GM19035 (cell line): ENCODE data around the gene RFX4.
"Not testable (repeated sequence)": the region's sequence is repeated elsewhere in the genome, so short reads cannot be mapped to it uniquely, and the experiment has no call there.

Experiments
- ATAC-seq: cut with Tn5 transposase; IDR thresholded peaks from one replicate; pipeline ENCODE4 v1.9.1; 2021; ENCODE audit not compliant: unreplicated experiment

The RFX4 gene

GRCh38 chr12:106685381-106685780 lies 102.6 kb downstream of the RFX4 start:
- no peak for ATAC-seq

- no peak for ATAC-seq
These were observed 104.9 kb downstream of the RFX4 start for GRCh38 chr12:106687672-106688071.

GRCh38 chr12:106690569-106691305 lies 107.9 kb downstream of the RFX4 start:
- no peak for ATAC-seq

GRCh38 chr12:106692033-106692432 lies 109.2 kb downstream of the RFX4 start:
- not testable (repeated sequence) for ATAC-seq

- ATAC-seq, result no peak
These were observed 110.4 kb downstream of the RFX4 start for GRCh38 chr12:106692896-106693820.

GRCh38 chr12:106696071-106696470 lies 113.3 kb downstream of the RFX4 start:
- no peak for ATAC-seq

- no peak for ATAC-seq
These were observed 114.0 kb downstream of the RFX4 start for GRCh38 chr12:106696681-106697417.

GRCh38 chr12:106704081-106704480 lies 121.3 kb downstream of the RFX4 start:
- ATAC-seq, result no peak

GRCh38 chr12:106705971-106706370 lies 123.2 kb downstream of the RFX4 start:
- no peak for ATAC-seq

- no peak for ATAC-seq
These were observed 126.3 kb downstream of the RFX4 start for GRCh38 chr12:106709068-106709511.

GRCh38 chr12:106710143-106710893 lies 127.5 kb downstream of the RFX4 start:
- ATAC-seq, result no peak

- no peak for ATAC-seq
These were observed 128.5 kb downstream of the RFX4 start for GRCh38 chr12:106711316-106711715.

GRCh38 chr12:106712768-106713167 lies 130.0 kb downstream of the RFX4 start:
- ATAC-seq, result no peak

- ATAC-seq, result no peak
These were observed 132.1 kb downstream of the RFX4 start for GRCh38 chr12:106714926-106715325.

- no peak for ATAC-seq
These were observed 132.8 kb downstream of the RFX4 start for GRCh38 chr12:106715582-106715981.

GRCh38 chr12:106717673-106718072 lies 134.9 kb downstream of the RFX4 start:
- ATAC-seq, result no peak

GRCh38 chr12:106719879-106720278 lies 137.1 kb downstream of the RFX4 start:
- ATAC-seq, result no peak

GRCh38 chr12:106720696-106721095 lies 137.9 kb downstream of the RFX4 start:
- no peak for ATAC-seq

- no peak for ATAC-seq
These were observed 139.1 kb downstream of the RFX4 start for GRCh38 chr12:106721915-106722314.

GRCh38 chr12:106722837-106723236 lies 140.0 kb downstream of the RFX4 start:
- no peak for ATAC-seq

GRCh38 chr12:106723416-106723815 lies 140.6 kb downstream of the RFX4 start:
- no peak for ATAC-seq
